HCT116 (cell line): Measurements from ENCODE around the gene MAPK10. TPM values are rescaled to one million over a fixed set of nuclear protein-coding genes. Genes with fewer than 3 reads are reported as not detected.

ENCODE experiments used
- ATAC-seq: fragments of 200-7000 bp; cut with Tn5 transposase; 2 replicates; pipeline ENCODE4 v1.9.1; 2020; ENCODE audit warnings: mild to moderate bottlenecking, moderate library complexity
- BruUV-seq: library from RNA; stranded (reverse); fragments of 400-500 nt; replicated peaks from 2 replicates; lab custom pipeline; 2021; lab: Mats Ljungman, UMichigan
- CTCF ChIA-PET: fragments of 300-600 bp; sonication (Branson Sonifier 250); formaldehyde crosslinking; loops from one replicate; lab custom pipeline; 2021; ENCODE audit warnings: antibody characterized with exemption; lab: Charles Lee
- POLR2A ChIA-PET: fragments of 300-600, 350-600 bp; sonication (Branson Sonifier 250); formaldehyde crosslinking; loops from one replicate; lab custom pipeline; 2021; ENCODE audit warnings: antibody characterized with exemption; lab: Charles Lee
- RAD21 ChIA-PET, 2 experiments: fragments of 300-600 bp; sonication (Branson Sonifier 250); formaldehyde crosslinking; loops; one replicate each; lab custom pipeline; 2023; ENCODE audit warnings: low total read pairs in 2 of 2; ENCODE audit not compliant: uncharacterized antibody in 2 of 2, unreplicated experiment in 2 of 2, low non-redundant PET in 1 of 2; lab: Charles Lee
- DNase-seq: peaks from one replicate; pipeline ENCODE4 v3.0.0-alpha.2; 2010; ENCODE audit warnings: low read depth, low spot score
- H2AFZ ChIP-seq: fragments of 200-600 bp; shearing (Covaris generic), sonication (generic); 2 replicates; pipeline ENCODE4 v1.6.1; 2017; ENCODE audit warnings: low read depth, mixed run types, mixed read lengths, antibody characterized with exemption, low read length; ENCODE audit not compliant: poor library complexity, severe bottlenecking
- H3K27ac ChIP-seq: 2 replicates; pipeline ENCODE4 v1.5.1; 2012; ENCODE audit warnings: low read depth, low read length
- H3K27me3 ChIP-seq: fragments of 200-600 bp; sonication (generic); 2 replicates; pipeline ENCODE4 v1.6.1; 2016; ENCODE audit warnings: mixed run types, low read length, mixed read lengths; ENCODE audit not compliant: insufficient read depth
- H3K36me3 ChIP-seq, 2 experiments: fragments of 200-500 bp in 1 of 2; fragments of 200-600 bp in 1 of 2; sonication (Bioruptor generic) in 1 of 2; sonication (generic) in 1 of 2; 2 replicates each; pipeline versions ENCODE4 v1.5.1 to v1.6.1; 2014 to 2016; ENCODE audit warnings: low read length in 2 of 2, inconsistent platforms in 1 of 2, mixed read lengths in 1 of 2, mixed run types in 1 of 2; ENCODE audit not compliant: insufficient read depth in 2 of 2, control insufficient read depth in 1 of 2
- H3K4me1 ChIP-seq, 2 experiments: fragments of 200-600 bp in 1 of 2; sonication (generic) in 1 of 2; 2 replicates each; pipeline versions ENCODE4 v1.5.1 to v1.6.1; 2012 to 2017; ENCODE audit warnings: low read length in 2 of 2, inconsistent platforms in 1 of 2, mild to moderate bottlenecking in 1 of 2, mixed read lengths in 1 of 2, mixed run types in 1 of 2, moderate library complexity in 1 of 2; ENCODE audit not compliant: insufficient read depth in 2 of 2, control insufficient read depth in 1 of 2
- H3K4me2 ChIP-seq: fragments of 200-600 bp; sonication (generic); 2 replicates; pipeline ENCODE4 v1.6.1; 2017; ENCODE audit warnings: mixed run types, low read length, mixed read lengths
- H3K4me3 ChIP-seq, 2 experiments: fragments of 200-600 bp in 1 of 2; sonication (generic) in 1 of 2; replicated peaks in 1 of 2; 2 replicates each; pipeline ENCODE4 v1.5.1; 2011 to 2016; ENCODE audit warnings: low read length in 2 of 2, control low read depth in 1 of 2, low read depth in 1 of 2, mild to moderate bottlenecking in 1 of 2, mixed read lengths in 1 of 2, mixed run types in 1 of 2
- H3K79me2 ChIP-seq: fragments of 200-600 bp; sonication (generic); 2 replicates; pipeline ENCODE4 v1.6.1; 2017; ENCODE audit warnings: mild to moderate bottlenecking, mixed run types, low read length, moderate library complexity, mixed read lengths; ENCODE audit not compliant: insufficient read depth
- H3K9ac ChIP-seq: fragments of 200-600 bp; sonication (generic); 2 replicates; pipeline ENCODE4 v1.6.1; 2016; ENCODE audit warnings: low read length, mixed read lengths
- H3K9me2 ChIP-seq: fragments of 200-600 bp; sonication (generic), shearing (Covaris generic); 2 replicates; pipeline ENCODE4 v1.6.1; 2017; ENCODE audit warnings: mixed run types, mild to moderate bottlenecking, moderate library complexity; ENCODE audit not compliant: insufficient read depth
- H3K9me3 ChIP-seq, 2 experiments: fragments of 200-500 bp in 1 of 2; fragments of 200-600 bp in 1 of 2; sonication (Bioruptor generic) in 1 of 2; sonication (generic) in 1 of 2; 2 replicates each; pipeline ENCODE4 v1.6.1; 2014 to 2017; ENCODE audit warnings: low read length in 2 of 2, mixed read lengths in 2 of 2, inconsistent platforms in 1 of 2, low read depth in 1 of 2, mild to moderate bottlenecking in 1 of 2, mixed run types in 1 of 2, moderate library complexity in 1 of 2; ENCODE audit not compliant: control insufficient read depth in 1 of 2, insufficient read depth in 1 of 2
- H4K20me1 ChIP-seq: fragments of 200-600 bp; sonication (generic), shearing (Covaris generic); 2 replicates; pipeline ENCODE4 v1.6.1; 2017; ENCODE audit warnings: mixed run types, mild to moderate bottlenecking, moderate library complexity; ENCODE audit not compliant: insufficient read depth
- ATF3 ChIP-seq: IDR thresholded peaks from 2 replicates; pipeline ENCODE4 v1.6.1; 2012
- CBX3 ChIP-seq: IDR thresholded peaks from 2 replicates; pipeline ENCODE4 v1.6.1; 2012; ENCODE audit warnings: low read depth
- CEBPB ChIP-seq: IDR thresholded peaks from 2 replicates; pipeline ENCODE4 v1.6.1; 2012; ENCODE audit warnings: low read depth
- CTCF ChIP-seq, 3 experiments: fragments of 200-600 bp in 1 of 3; sonication (generic) in 1 of 3; IDR thresholded peaks in 2 of 3; conservative IDR thresholded peaks in 1 of 3; 2 replicates each; pipeline ENCODE4 v1.5.1; 2012 to 2017; ENCODE audit warnings: low read depth in 2 of 3, low read length in 2 of 3, antibody characterized with exemption in 1 of 3, borderline replicate concordance in 1 of 3, control low read depth in 1 of 3, mild to moderate bottlenecking in 1 of 3, mixed read lengths in 1 of 3, mixed run types in 1 of 3, moderate library complexity in 1 of 3; ENCODE audit not compliant: insufficient read depth in 1 of 3
- EGR1 ChIP-seq: IDR thresholded peaks from 2 replicates; pipeline ENCODE4 v1.6.1; 2012; ENCODE audit warnings: low read depth
- ELF1 ChIP-seq: IDR thresholded peaks from 2 replicates; pipeline ENCODE4 v1.6.1; 2012; ENCODE audit warnings: low read depth, borderline replicate concordance
- EZH2phosphoT487 ChIP-seq: fragments of 200-600 bp; IDR thresholded peaks from 2 replicates; pipeline ENCODE4 v1.6.1; 2018; ENCODE audit warnings: antibody characterized with exemption, borderline replicate concordance
- FOSL1 ChIP-seq: IDR thresholded peaks from 2 replicates; pipeline ENCODE4 v1.6.1; 2012; ENCODE audit warnings: low read depth
- JUND ChIP-seq: IDR thresholded peaks from 2 replicates; pipeline ENCODE4 v1.6.1; 2012
- POLR2A ChIP-seq: IDR thresholded peaks from 2 replicates; pipeline ENCODE4 v1.7.0; 2011; ENCODE audit warnings: borderline replicate concordance; ENCODE audit not compliant: insufficient read depth, insufficient read length; ENCODE audit errors: extremely low read depth
- RAD21 ChIP-seq: IDR thresholded peaks from 2 replicates; pipeline ENCODE4 v1.6.1; 2012; ENCODE audit warnings: low read depth, mild to moderate bottlenecking
- SIN3A ChIP-seq: IDR thresholded peaks from 2 replicates; pipeline ENCODE4 v1.6.1; 2012; ENCODE audit warnings: low read depth
- SRF ChIP-seq: IDR thresholded peaks from 2 replicates; pipeline ENCODE4 v1.6.1; 2012; ENCODE audit warnings: low read depth
- ZBTB33 ChIP-seq: IDR thresholded peaks from 2 replicates; pipeline ENCODE4 v1.6.1; 2011; ENCODE audit warnings: mild to moderate bottlenecking, low read length, moderate library complexity; ENCODE audit not compliant: insufficient replicate concordance; ENCODE audit errors: extremely low read depth
- ZFX ChIP-seq: fragments of 450-650 bp; IDR thresholded peaks from 2 replicates; pipeline ENCODE4 v1.6.1; 2017
- ZNF274 ChIP-seq: fragments of 200-500 bp; sonication (Bioruptor generic); IDR thresholded peaks from 2 replicates; pipeline ENCODE4 v1.6.1; 2014; ENCODE audit warnings: mild to moderate bottlenecking, low read depth, low read length, inconsistent platforms
- intact Hi-C: fragments of 100-400 bp; cut with micrococcal nuclease; formaldehyde crosslinking; loops from 2 replicates; pipeline ENCODE4 v1.10.0; 2022
- total RNA-seq: library from RNA; stranded (reverse); gene quantifications from one replicate; pipeline ENCODE4 v1.2.1, GENCODE V29; 2021; ENCODE audit not compliant: unreplicated experiment

Gene MAPK10
- total RNA-seq, 1 experiment from 2014 or later = 0.52 TPM

- intact Hi-C loops = no loop called here
- POLR2A ChIA-PET = no interaction called here
Measured at GRCh38 chr4:86054286-86055032, 305.4 kb downstream of the MAPK10 start.

More at GRCh38 chr4:86054286-86055032, 305.4 kb downstream of the MAPK10 start:
- RAD21 ChIA-PET = no interaction called here
- Histone ChIP-seq H3K9ac (no peak overlapping the region), H2AFZ (no peak overlapping the region), H3K27ac (no peak overlapping the region), H3K9me3 (no peaks in the 10 kb centered on the region), H3K4me3 (no peak overlapping the region), H3K27me3 (no peaks in the 10 kb centered on the region), H3K36me3 (no peaks in the 10 kb centered on the region), H3K79me2 (no peaks in the 10 kb centered on the region), H3K4me1 (peaks cover 0 to 8% of the 10 kb centered on the region in 2 experiments; a peak in 3 of 4 replicates), H3K9me2 (no peaks in the 10 kb centered on the region), H4K20me1 (no peaks in the 10 kb centered on the region), H3K4me2 (no peak overlapping the region)
- DNase-seq (no peak), ATAC-seq (no peak)
- TF ChIP-seq ATF3 (no peak), CEBPB (no peak), CBX3 (no peak), FOSL1 (no peak), ELF1 (no peak), EGR1 (no peak), EZH2phosphoT487 (no peak), RAD21 (no peak), JUND (no peak), POLR2A (no peak), ZBTB33 (no peak), SRF (no peak), ZNF274 (no peak), SIN3A (no peak), ZFX (no peak), CTCF (IDR thresholded peaks at IDR 0.05 in 2 of 3, conservative IDR thresholded peaks at IDR 0.05 in 1 of 3; ENCODE audit: borderline replicate concordance in 1 of 3, insufficient read depth in 1 of 3, low read depth in 2 of 3, low read length in 2 of 3) (no peak)
- CTCF ChIA-PET = interaction anchor here (0.8 kb wide), 1 partner anchor 10 kb away, joined by 3 read pairs; no protein-coding TSS in a partner anchor
- no TSS peak for BruUV-seq
